A549 treated with DMSO at 1 μM for 4 hours (cell line): Measurements from ENCODE around the gene MCCD1. TPM values are rescaled to one million over a fixed set of nuclear protein-coding genes. Genes with fewer than 3 reads are reported as not detected.

Source experiments
- total RNA-seq: library from RNA; stranded (reverse); fragments of 200-300 nt; extraction: Qiagen RNA extraction; gene quantifications from 5 replicates; pipeline ENCODE4 v1.2.3, GENCODE V29; 2022; ENCODE audit warnings: low read depth

The MCCD1 gene, protein sequence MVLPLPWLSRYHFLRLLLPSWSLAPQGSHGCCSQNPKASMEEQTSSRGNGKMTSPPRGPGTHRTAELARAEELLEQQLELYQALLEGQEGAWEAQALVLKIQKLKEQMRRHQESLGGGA
- total RNA-seq = not detected in 5 replicates

DNA sequence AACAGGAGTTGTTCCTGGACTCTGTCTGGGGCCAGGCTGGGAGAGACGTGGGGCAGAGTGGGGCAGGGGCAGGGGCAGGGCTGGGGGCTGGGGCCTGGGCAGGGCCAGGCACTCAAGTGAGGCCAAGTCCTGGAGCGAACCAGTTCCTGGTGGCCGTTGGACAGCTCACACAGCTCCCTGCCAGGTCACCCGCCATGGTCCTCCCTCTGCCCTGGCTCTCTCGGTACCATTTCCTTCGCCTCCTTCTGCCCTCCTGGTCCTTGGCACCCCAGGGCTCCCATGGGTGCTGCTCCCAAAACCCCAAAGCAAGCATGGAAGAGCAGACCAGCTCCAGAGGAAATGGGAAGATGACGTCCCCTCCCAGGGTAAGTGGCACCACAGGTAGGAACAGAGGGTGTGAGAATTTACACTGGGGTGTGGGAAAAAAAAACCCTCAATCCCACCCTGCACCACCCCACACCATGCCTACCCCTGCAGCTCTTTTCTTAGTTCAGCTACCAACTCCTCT, at the start of gene MCCD1:
TSS of gene MCCD1 (plus strand) at position 142 of the 508 bp plus-strand sequence. CDS start at position 195, 53 bp downstream.

DNA sequence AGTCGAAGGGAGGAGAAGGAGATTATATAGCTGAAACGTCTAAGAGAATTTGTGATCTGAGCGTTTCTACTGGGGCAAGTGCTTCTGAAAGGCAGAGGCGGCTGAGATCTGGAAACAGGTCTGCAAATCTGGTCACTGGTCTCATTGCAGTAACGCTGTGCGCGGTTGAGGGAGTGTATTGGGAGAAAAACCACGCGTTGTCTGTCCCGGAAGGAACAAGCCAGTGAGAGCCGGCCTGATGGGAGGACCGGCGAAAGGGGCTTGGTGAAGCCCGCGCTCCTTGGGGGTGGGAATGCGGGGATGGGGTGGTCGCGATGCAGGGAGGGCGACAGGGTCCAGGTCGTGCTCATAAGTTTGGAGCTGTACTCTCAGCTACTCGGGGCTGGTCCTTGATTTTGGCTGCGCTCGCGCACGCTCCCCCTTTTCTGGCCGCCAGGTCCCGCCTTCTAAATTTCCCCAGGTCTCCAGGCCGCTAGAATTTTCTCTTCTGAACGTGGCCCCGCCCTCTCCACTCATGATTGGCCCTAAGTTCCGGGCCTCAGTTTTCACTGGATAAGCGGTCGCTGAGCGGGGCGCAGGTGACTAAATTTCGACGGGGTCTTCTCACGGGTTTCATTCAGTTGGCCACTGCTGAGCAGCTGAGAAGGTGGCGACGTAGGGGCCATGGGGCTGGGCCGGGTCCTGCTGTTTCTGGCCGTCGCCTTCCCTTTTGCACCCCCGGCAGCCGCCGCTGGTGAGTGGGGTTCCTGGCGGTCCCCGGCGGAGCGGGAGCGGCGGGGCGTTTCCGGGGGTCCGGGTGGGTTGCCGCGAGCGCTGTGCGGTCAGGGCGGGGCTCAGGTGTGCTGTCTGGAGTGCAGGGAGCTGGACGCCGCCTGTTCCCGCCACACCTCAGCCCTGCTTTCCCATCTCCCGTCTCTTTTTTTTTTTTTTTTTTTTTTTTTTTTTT, 31.0 kb upstream of the MCCD1 start, which contains the start of gene MICB:
TSS of gene MICB (plus strand) at position 615 of the 946 bp plus-strand sequence. CDS start at position 664, 49 bp downstream.

DNA sequence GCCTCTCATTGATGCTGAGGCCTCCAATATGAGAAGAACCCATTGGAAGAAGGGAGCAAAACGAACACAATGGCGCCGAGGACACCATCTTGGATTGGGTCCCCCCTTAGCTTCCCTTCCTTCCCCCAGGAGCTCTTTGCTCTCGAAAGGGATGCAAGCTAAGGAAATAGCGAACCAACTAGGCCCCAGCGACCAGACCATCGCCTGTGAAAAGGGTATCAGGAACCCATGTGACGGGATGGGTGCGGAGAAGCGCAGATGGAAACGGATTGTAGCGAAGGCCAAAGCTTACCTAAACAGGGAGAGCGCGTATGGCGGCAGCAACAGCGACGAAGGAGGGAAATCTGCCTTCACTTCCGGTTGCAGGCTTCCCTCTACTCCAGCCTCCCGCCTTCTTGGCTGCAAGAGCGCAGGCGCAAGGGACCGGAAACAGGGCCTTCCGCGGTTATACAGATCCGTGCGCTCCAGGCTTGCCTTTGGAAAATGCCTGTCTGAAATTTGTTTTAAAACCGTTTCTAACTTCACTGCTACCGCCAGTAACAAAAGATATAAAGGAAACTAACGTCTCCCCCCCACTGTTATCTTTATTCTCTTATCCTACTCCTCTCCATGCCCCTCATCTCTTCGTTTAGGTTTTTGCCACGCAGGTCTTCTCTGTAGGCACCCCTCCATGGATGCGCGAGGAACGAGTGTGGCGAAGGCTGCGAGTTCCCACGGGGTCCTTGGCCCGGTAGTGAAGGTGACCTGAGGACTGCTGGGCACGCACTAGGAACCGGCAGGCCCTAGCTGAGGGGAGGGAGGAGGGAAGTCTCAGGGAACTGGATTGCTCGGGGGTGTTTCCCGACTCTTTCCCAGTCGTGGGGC, 13.1 kb downstream of the MCCD1 start, which contains the start of gene DDX39B:
TSS of gene DDX39B (minus strand) at position 346 of the 864 bp plus-strand sequence. CDS start 1,471 bp downstream, outside the sequence.

DNA sequence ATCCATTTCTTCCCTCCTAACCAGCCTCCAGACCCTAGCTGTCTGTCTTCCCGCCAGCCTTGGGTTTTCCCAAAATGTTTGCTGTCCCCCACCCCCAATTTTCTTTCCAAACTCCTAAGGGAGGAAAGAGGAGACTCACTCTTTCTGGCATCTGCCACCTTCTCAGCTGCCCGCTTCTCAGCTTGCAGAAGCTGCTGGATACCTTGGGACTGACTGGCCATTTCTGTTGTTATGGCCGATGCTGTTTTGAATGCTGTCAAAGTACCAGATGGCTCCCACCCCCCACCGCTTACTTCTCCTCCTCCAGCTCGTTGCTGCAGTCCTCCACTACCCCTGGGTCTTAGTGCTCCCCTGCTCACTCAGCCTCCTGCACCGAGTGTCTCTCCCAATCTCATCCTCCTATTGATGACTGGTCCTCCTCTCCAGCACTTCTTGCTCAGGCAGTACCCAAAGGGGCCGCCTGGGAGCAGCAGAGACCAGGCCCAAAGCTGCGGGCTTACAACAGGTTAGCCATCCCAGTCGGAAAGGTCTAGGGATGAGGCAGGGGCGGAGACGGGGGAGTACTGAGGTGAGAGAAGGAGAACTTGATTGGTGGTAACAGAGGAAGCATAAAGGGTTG, 17.7 kb downstream of the MCCD1 start, which contains the start of gene ATP6V1G2:
TSS of gene ATP6V1G2 (minus strand) at position 270 of the 619 bp plus-strand sequence. CDS start at position 221, 49 bp downstream.

DNA sequence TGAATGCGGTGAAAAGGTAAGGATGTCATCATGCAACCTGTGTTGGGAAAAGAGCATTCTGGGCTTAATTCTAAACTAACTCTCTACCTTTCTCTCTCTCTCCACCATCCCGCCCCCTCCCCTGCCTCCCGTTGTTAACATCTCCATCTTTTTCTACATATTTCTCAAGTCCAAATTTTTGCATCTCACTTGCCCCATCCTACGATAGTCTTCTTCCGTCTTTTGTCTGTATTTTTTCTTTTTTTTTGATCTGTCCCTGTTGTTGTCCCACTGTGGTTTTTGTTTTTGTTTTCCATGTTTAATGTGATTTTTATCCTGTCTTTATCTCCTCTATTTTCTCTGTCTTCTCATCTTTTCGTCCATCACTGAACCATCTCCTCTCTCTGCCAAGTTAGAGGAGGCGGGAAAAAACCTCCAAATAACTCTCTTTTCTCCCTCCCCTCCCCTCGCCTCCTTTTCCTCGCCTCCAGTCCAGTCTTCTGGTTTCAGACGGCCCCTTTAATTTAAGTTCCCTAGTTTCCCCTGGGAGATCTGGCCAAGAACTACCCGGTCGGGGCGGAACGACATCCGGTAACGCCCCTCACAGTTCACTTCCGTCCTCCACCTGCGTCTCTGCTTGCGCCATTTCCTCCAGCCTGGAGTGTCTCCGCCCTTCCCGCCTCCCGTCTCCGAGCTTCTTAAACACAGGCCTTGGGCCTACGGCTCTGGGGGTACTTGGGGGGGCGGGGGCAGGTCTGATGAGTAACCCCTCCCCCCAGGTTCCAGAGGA, 18.4 kb downstream of the MCCD1 start, which contains the start of gene NFKBIL1:
TSS of gene NFKBIL1 (plus strand) at position 651 of the 769 bp plus-strand sequence. CDS start at position 738, 87 bp downstream.

DNA sequence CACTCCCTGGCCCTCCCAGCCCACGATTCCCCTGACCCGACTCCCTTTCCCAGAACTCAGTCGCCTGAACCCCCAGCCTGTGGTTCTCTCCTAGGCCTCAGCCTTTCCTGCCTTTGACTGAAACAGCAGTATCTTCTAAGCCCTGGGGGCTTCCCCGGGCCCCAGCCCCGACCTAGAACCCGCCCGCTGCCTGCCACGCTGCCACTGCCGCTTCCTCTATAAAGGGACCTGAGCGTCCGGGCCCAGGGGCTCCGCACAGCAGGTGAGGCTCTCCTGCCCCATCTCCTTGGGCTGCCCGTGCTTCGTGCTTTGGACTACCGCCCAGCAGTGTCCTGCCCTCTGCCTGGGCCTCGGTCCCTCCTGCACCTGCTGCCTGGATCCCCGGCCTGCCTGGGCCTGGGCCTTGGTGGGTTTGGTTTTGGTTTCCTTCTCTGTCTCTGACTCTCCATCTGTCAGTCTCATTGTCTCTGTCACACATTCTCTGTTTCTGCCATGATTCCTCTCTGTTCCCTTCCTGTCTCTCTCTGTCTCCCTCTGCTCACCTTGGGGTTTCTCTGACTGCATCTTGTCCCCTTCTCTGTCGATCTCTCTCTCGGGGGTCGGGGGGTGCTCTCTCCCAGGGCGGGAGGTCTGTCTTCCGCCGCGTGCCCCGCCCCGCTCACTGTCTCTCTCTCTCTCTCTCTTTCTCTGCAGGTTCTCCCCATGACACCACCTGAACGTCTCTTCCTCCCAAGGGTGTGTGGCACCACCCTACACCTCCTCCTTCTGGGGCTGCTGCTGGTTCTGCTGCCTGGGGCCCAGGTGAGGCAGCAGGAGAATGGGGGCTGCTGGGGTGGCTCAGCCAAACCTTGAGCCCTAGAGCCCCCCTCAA, 43.5 kb downstream of the MCCD1 start, which contains the start of gene LTA:
TSS of gene LTA (plus strand) at position 249 of the 871 bp plus-strand sequence. CDS start at position 703, 454 bp downstream.

DNA sequence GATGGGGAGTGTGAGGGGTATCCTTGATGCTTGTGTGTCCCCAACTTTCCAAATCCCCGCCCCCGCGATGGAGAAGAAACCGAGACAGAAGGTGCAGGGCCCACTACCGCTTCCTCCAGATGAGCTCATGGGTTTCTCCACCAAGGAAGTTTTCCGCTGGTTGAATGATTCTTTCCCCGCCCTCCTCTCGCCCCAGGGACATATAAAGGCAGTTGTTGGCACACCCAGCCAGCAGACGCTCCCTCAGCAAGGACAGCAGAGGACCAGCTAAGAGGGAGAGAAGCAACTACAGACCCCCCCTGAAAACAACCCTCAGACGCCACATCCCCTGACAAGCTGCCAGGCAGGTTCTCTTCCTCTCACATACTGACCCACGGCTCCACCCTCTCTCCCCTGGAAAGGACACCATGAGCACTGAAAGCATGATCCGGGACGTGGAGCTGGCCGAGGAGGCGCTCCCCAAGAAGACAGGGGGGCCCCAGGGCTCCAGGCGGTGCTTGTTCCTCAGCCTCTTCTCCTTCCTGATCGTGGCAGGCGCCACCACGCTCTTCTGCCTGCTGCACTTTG, 46.7 kb downstream of the MCCD1 start, which contains the start of gene TNF:
TSS of gene TNF (plus strand) at position 231 of the 567 bp plus-strand sequence. CDS start at position 408, 177 bp downstream.

Other genes starting within 250 kb of the MCCD1 start
- gene HLA-B, start 171.8 kb upstream of the MCCD1 start, total RNA-seq = 22.4 to 31.2 TPM (median 26.4 TPM) in 5 replicates
- gene MICA, start 125.4 kb upstream of the MCCD1 start, total RNA-seq = 26.7 to 28.7 TPM (median 27.5 TPM) in 5 replicates
- 7.6 to 9.0 TPM (median 8.6 TPM) in 5 replicates for gene MICB, start 30.8 kb upstream of the MCCD1 start, total RNA-seq
- 352 to 407 TPM (median 386 TPM) in 5 replicates for gene DDX39B, start 13.0 kb downstream of the MCCD1 start, total RNA-seq
- gene ATP6V1G2, start 17.6 kb downstream of the MCCD1 start, total RNA-seq = 0.40 to 0.77 TPM (median 0.64 TPM) in 5 replicates
- 9.6 to 12.9 TPM (median 11.4 TPM) in 5 replicates for gene NFKBIL1, start 18.6 kb downstream of the MCCD1 start, total RNA-seq
- 0.11 to 0.12 TPM in 2 of 5 replicates, not detected in the others for gene LTA, start 43.3 kb downstream of the MCCD1 start, total RNA-seq
- gene TNF, start 46.6 kb downstream of the MCCD1 start, total RNA-seq = 0.10 to 0.22 TPM (median 0.11 TPM) in 3 of 5 replicates, not detected in the others
- gene LTB, start 53.5 kb downstream of the MCCD1 start, total RNA-seq = 0.29 to 0.50 TPM (median 0.49 TPM) in 5 replicates
- 0.20 to 0.26 TPM in 2 of 5 replicates, not detected in the others for gene LST1, start 57.3 kb downstream of the MCCD1 start, total RNA-seq
- not detected in 5 replicates for gene NCR3, start 64.0 kb downstream of the MCCD1 start, total RNA-seq
- not detected in 5 replicates for gene AIF1, start 86.3 kb downstream of the MCCD1 start, total RNA-seq
- gene PRRC2A, start 91.8 kb downstream of the MCCD1 start, total RNA-seq = 68.9 to 101 TPM (median 86.8 TPM) in 5 replicates
- gene BAG6, start 123.7 kb downstream of the MCCD1 start, total RNA-seq = 119 to 155 TPM (median 144 TPM) in 5 replicates
- gene APOM, start 126.9 kb downstream of the MCCD1 start, total RNA-seq = 2.8 to 3.8 TPM (median 3.2 TPM) in 5 replicates
- 10.9 to 13.1 TPM (median 12.1 TPM) in 5 replicates for gene C6orf47, start 131.8 kb downstream of the MCCD1 start, total RNA-seq
- gene GPANK1, start 136.0 kb downstream of the MCCD1 start, total RNA-seq = 10.7 to 15.4 TPM (median 12.2 TPM) in 5 replicates
- gene CSNK2B, start 137.1 kb downstream of the MCCD1 start, total RNA-seq = 165 to 176 TPM (median 167 TPM) in 5 replicates
- gene LY6G5B, start 141.0 kb downstream of the MCCD1 start, total RNA-seq = 3.6 to 5.8 TPM (median 5.1 TPM) in 5 replicates
- 0.95 to 2.0 TPM (median 1.3 TPM) in 5 replicates for gene LY6G5C, start 152.1 kb downstream of the MCCD1 start, total RNA-seq
- gene ABHD16A, start 174.4 kb downstream of the MCCD1 start, total RNA-seq = 16.1 to 20.1 TPM (median 17.9 TPM) in 5 replicates
- not detected in 5 replicates for gene LY6G6F, start 177.9 kb downstream of the MCCD1 start, total RNA-seq
- gene LY6G6D, start 186.4 kb downstream of the MCCD1 start, total RNA-seq = not detected in 5 replicates
- gene LY6G6C, start 192.8 kb downstream of the MCCD1 start, total RNA-seq = 0.12 to 0.20 TPM in 2 of 5 replicates, not detected in the others
- not detected in 5 replicates for gene MPIG6B, start 194.4 kb downstream of the MCCD1 start, total RNA-seq
- 27.0 to 30.0 TPM (median 27.6 TPM) in 5 replicates for gene DDAH2, start 200.3 kb downstream of the MCCD1 start, total RNA-seq
- 490 to 521 TPM (median 507 TPM) in 5 replicates for gene CLIC1, start 207.6 kb downstream of the MCCD1 start, total RNA-seq
- gene MSH5, start 211.0 kb downstream of the MCCD1 start, total RNA-seq = 10.7 to 16.8 TPM (median 15.8 TPM) in 5 replicates
- gene SAPCD1, start 233.7 kb downstream of the MCCD1 start, total RNA-seq = 3.0 to 5.0 TPM (median 3.3 TPM) in 5 replicates
- gene VWA7, start 248.4 kb downstream of the MCCD1 start, total RNA-seq = 1.4 to 2.0 TPM (median 1.8 TPM) in 5 replicates